Glutamatergic neuron (in vitro differentiated cells): ENCODE data around the gene LCN6. TPM values are rescaled to one million over a fixed set of nuclear protein-coding genes. Genes with fewer than 3 reads are reported as not detected.
"Not testable (repeated sequence)": the region's sequence is repeated elsewhere in the genome, so short reads cannot be mapped to it uniquely, and the experiment has no call there.

ENCODE experiments used
- DNase-seq: peaks from one replicate; pipeline ENCODE4 v3.0.0; 2022
- H3K27ac Mint-ChIP-seq: one replicate; pipeline ENCODE4 v1.8.0; 2020; ENCODE audit warnings: mild to moderate bottlenecking, mixed read lengths, inconsistent platforms; ENCODE audit not compliant: unreplicated experiment
- H3K27me3 Mint-ChIP-seq: one replicate; pipeline ENCODE4 v1.8.0; 2020; ENCODE audit warnings: mild to moderate bottlenecking, moderate library complexity, mixed read lengths, inconsistent platforms; ENCODE audit not compliant: unreplicated experiment
- H3K36me3 Mint-ChIP-seq: one replicate; pipeline ENCODE4 v1.8.0; 2020; ENCODE audit warnings: mild to moderate bottlenecking, mixed read lengths, inconsistent platforms; ENCODE audit not compliant: unreplicated experiment
- H3K4me1 Mint-ChIP-seq: one replicate; pipeline ENCODE4 v1.8.0; 2020; ENCODE audit warnings: mild to moderate bottlenecking, low read depth, mixed read lengths, inconsistent platforms; ENCODE audit not compliant: unreplicated experiment
- H3K4me3 Mint-ChIP-seq: one replicate; pipeline ENCODE4 v1.8.0; 2020; ENCODE audit warnings: mild to moderate bottlenecking, mixed read lengths, inconsistent platforms; ENCODE audit not compliant: unreplicated experiment
- H3K9me3 Mint-ChIP-seq: one replicate; pipeline ENCODE4 v1.8.0; 2020; ENCODE audit warnings: mild to moderate bottlenecking, moderate library complexity, mixed read lengths, inconsistent platforms; ENCODE audit not compliant: unreplicated experiment
- total RNA-seq: library from RNA; stranded (reverse); fragmentation: NEBNext Ultra II Directional; extraction: Animal tissue kit (Norgen Biotek cat#: 25700); gene quantifications from one replicate; pipeline ENCODE4 v1.2.1, GENCODE V29; 2021; ENCODE audit not compliant: unreplicated experiment
- TF ChIP-seq, protein P1 (sequence below): fragments of 200-600 bp; sonication (generic); IDR thresholded peaks from one replicate; pipeline ENCODE4 v1.5.0; 2021; ENCODE audit not compliant: partially characterized antibody, unreplicated experiment

Gene LCN6
- total RNA-seq, 1 donor from 2014 or later = not detected

DNA sequence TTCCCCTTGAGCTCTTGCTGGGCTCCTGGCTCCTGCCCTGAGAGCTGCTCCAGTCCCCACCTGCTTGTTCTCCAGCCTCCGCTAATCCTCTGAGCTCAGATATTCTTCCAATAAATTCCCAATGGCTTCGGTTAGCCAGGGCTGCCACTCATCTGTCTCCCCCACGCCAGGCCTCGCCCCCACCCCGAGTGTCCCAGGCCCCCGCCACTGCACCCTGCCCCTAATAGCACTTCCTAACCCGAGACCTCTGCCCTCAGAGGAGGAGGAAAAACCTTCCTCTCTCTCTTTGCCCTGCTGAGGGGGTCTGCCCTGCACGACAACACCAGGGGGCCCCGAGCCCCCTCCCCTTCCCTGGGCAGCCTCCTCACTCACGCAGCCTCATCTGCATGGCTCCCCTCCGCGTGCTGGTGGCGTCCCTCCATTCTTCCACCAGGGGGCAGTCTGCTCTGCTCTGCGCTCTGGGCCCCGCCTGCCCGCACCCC is 21.4 kb upstream of the LCN6 start:
- H3K36me3 Mint-ChIP-seq = no peaks in the 10 kb centered on the region
- TF ChIP-seq, protein P1, sequence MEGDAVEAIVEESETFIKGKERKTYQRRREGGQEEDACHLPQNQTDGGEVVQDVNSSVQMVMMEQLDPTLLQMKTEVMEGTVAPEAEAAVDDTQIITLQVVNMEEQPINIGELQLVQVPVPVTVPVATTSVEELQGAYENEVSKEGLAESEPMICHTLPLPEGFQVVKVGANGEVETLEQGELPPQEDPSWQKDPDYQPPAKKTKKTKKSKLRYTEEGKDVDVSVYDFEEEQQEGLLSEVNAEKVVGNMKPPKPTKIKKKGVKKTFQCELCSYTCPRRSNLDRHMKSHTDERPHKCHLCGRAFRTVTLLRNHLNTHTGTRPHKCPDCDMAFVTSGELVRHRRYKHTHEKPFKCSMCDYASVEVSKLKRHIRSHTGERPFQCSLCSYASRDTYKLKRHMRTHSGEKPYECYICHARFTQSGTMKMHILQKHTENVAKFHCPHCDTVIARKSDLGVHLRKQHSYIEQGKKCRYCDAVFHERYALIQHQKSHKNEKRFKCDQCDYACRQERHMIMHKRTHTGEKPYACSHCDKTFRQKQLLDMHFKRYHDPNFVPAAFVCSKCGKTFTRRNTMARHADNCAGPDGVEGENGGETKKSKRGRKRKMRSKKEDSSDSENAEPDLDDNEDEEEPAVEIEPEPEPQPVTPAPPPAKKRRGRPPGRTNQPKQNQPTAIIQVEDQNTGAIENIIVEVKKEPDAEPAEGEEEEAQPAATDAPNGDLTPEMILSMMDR = peak; percentile 64
- peak; percentile 85 for DNase-seq
- H3K9me3 Mint-ChIP-seq = peaks cover 5% of the 10 kb centered on the region
- no peak overlapping the region for H3K4me3 Mint-ChIP-seq
- H3K4me1 Mint-ChIP-seq = peaks cover 7% of the 10 kb centered on the region
- H3K27me3 Mint-ChIP-seq = peaks cover 6% of the 10 kb centered on the region
- H3K27ac Mint-ChIP-seq = no peak overlapping the region

DNA sequence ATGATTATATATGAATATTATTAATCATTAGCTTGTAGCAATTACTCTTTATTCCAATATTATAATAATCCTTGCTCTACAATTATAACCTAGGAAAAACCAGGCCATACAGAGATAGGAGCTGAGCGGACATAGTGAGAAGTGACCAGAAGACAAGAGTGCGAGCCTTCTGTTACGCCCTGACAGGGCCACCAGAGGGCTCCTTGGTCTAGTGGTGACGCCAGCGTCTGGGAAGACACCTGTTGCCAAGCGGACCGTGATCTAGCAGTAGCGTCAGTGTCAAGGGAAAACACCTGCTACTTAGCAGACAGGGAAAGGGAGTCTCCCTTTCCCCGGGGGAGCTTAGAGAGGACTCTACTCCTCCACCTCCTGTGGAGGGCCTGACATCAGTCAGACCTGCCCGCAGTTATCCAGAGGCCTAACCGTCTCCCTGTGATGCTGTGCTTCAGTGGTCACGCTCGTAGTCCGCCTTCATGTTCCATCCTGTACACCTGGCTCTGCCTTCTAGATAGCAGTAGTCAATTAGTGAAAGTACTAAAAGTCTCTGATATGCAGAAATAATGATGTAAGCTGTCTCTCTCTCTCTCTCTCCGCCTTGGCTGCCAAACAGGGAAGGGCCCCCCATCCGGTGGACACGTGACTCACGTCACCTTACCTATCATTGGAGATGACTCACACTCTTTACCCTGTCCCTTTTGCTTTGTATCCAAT is 18.2 kb upstream of the LCN6 start:
- not testable (repeated sequence) for H3K4me1 Mint-ChIP-seq, H3K9me3 Mint-ChIP-seq, H3K36me3 Mint-ChIP-seq, H3K27me3 Mint-ChIP-seq
- TF ChIP-seq, protein P1 = peak; percentile 39
- peak; percentile 71 for DNase-seq
- peak overlapping the region; percentile 17 for H3K4me3 Mint-ChIP-seq
- peak overlapping the region; percentile 24 for H3K27ac Mint-ChIP-seq

DNA sequence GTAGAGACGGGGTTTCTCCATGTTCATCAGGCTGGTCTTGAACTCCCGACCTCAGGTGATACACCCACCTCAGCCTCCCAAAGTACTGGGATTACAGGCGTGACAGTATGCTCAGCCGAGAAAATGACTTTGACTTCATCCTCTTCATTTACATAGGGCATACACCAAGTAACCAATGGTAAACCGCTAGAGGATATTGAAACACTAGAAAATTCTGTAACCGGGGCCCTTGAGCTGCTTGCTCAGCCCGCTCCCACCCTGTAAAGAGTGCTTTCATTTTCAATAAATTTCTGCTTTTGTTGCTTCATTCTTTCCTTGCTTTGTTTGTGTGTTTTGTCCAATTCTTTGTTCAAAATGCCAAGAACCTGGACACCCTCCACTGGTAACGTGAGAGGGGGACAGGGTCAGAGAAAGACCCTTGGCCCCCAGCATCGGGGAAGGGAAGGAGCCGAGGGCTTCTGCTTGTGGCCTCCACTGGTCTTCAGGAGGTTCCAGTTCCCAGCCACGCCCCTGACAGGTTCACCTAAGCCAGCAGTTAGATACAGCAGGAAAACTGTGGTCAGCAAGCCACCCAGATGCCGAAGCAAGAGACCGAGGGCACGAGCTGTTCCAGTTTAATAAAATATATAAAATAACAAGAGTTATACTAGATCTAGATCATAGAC is 17.6 kb upstream of the LCN6 start:
- H3K36me3 Mint-ChIP-seq, H3K27me3 Mint-ChIP-seq, H3K9me3 Mint-ChIP-seq, DNase-seq, H3K4me3 Mint-ChIP-seq: not testable (repeated sequence)
- Mint-ChIP-seq H3K27ac (peak overlapping the region; percentile 77), H3K4me1 (peaks cover 10% of the 10 kb centered on the region)

DNA sequence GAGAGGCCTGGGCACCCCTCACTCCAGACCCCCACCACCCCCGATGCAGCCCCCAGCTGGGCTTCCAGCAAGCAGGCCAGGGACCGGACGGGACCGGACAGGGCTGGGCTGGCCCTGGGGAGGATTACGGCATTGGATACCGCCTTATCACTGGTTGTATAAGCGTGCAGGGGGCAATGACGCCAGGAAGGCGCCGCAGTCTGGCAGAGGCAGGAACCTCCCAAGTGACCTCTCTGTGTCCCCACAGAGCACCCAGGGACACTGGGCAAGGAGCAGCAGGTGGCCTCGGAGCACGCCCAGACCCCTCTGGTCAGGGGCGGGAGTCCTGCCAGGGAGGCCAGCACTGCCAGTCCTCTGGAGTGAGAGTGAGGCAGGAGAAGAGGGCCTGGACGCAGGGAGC is 16.7 kb upstream of the LCN6 start:
- Mint-ChIP-seq H3K4me1 (peaks cover 12% of the 10 kb centered on the region), H3K27ac (no peak overlapping the region), H3K4me3 (no peak overlapping the region), H3K27me3 (peaks cover 4% of the 10 kb centered on the region), H3K9me3 (peaks cover 7% of the 10 kb centered on the region), H3K36me3 (no peaks in the 10 kb centered on the region)
- TF ChIP-seq, protein P1 = no peak
- no peak for DNase-seq

DNA sequence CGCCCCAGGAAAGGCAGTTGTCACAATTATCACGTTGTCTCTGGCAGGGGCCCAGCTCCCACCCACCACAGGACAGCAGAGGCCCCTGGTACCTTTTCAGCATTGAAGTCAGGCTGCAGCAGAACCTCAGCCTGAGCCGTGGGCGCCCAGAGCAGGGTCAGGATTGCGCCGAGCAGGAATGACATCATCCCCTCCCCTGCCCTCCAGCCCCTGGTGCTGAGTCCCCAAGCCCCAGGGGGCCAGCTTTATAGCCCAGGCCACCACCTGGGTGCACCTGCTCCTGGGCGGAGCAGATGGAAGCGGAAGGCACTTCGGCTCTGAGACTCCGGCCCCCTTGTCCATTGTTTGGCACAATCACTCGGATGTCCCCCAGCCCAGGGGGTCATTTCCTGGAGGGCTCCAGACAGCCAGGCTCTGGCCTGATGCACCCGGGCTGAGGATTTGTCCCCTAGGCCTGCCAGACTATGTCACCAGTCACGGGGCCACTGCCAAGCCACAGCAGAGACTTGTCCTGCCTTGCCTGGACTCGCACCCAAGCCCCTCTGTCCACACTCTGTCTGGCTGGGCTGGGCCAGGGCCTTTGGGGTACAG is 16.1 kb upstream of the LCN6 start, which contains the start of gene LCN15:
TSS of gene LCN15 (minus strand) at position 218 of the 591 bp plus-strand sequence. CDS start at position 188, 30 bp downstream.
- peak within 1 kb of the TSS; percentile 42 for H3K4me3 Mint-ChIP-seq
- DNase-seq = peak; percentile 70

More for the DNA sequence above, 16.1 kb upstream of the LCN6 start, which contains the start of gene LCN15:
- H3K27me3 Mint-ChIP-seq = peaks cover 4% of the 10 kb centered on the region
- peaks cover 7% of the 10 kb centered on the region for H3K9me3 Mint-ChIP-seq
- H3K27ac Mint-ChIP-seq = peak within 1 kb of the TSS; percentile 77
- H3K4me1 Mint-ChIP-seq = peaks cover 17% of the 10 kb centered on the region
- TF ChIP-seq, protein P1 = no peak
- no peaks in the 10 kb centered on the region for H3K36me3 Mint-ChIP-seq
